ENCODE measurements around the gene AGAP1.
"Not testable (repeated sequence)": the region's sequence is repeated elsewhere in the genome, so short reads cannot be mapped to it uniquely, and the experiment has no call there.

- not testable (repeated sequence) for TF ChIP-seq CTCF, POLR2A (IDR thresholded peaks at IDR 0.05)
Measured at GRCh38 chr2:235947055-235947454, 453.2 kb downstream of the AGAP1 start.

All from uterus (tissue), 2 donors.